Fibroblast of skin of abdomen (primary cell): ENCODE measurements around the gene GPR42.
"Not testable (repeated sequence)": the region's sequence is repeated elsewhere in the genome, so short reads cannot be mapped to it uniquely, and the experiment has no call there.

Source experiments
- DNase-seq: peaks from one replicate; pipeline ENCODE4 v3.0.0-alpha.2; 2013

GPR42 gene

DNA sequence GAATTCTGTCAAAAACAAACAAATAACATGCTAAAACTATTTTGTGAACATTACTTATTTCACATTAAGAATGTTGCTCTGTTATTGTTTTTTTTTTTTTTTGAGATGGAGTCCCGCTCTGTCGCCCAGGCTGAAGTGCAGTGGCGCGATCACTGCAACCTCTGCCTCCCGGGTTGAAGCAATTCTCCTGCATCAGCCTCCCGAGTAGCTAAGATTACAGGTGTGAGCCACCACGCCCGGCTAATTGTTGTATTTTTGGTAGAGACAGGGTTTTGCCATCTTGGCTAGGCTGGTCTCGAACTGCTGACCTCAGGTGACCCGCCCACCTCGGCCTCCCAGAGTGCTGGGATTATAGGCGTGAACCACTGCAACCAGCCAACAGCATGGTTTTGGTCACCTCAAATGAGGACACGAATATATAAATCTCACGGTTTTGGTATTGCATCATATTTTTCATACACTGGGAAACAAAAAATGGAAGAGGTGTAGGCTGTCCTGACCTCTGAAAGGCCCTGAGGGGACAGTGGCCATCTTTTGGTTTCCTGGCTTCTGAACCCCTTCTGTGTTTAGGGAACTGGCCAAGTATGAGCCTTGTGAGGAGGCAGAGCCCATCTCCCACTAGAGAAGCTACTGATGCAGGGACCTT lies 25.5 kb downstream of the GPR42 start:
- no peak for DNase-seq

DNA sequence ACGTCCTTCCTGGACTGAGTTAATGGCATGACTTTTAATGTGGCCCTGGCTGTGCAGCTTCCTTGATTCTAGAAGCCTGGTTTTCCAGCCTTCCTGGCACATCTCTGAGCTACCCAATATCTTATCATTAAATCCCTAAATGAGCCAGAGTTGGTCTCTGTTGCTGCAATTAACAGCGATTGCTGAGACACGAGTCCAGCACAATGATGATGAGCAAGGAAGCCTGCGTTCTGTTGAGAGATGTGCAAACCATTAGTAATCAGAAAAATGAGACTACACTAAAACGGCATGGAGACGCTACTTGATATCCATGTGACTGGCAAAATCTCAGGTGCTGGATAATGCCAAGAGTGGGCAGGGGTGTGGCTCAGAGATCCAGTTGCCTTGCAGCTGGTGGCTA lies 26.2 kb downstream of the GPR42 start:
- DNase-seq: no peak

DNA sequence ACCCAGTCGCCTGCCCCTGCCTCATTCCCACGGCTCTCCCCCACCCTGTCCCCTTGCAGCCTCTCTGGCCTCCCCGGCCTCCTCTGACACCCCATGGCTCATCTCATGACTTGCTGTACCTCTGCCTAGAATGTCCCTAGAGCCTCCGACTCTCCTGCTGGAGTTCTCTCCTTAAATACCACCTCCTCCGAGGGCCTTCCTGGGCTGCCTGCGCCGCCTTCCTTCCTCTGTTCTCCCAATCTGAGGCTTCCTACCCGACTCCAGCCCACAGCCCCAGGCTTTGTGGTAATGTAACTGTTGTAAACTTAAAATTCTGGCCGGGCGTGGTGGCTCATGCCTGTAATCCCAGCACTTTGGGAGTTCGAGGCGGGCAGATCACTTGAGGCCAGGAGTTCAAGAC lies 27.7 kb downstream of the GPR42 start:
- no peak for DNase-seq

GRCh38 chr19:35399231-35399630 lies 28.4 kb downstream of the GPR42 start:
- no peak for DNase-seq

DNA sequence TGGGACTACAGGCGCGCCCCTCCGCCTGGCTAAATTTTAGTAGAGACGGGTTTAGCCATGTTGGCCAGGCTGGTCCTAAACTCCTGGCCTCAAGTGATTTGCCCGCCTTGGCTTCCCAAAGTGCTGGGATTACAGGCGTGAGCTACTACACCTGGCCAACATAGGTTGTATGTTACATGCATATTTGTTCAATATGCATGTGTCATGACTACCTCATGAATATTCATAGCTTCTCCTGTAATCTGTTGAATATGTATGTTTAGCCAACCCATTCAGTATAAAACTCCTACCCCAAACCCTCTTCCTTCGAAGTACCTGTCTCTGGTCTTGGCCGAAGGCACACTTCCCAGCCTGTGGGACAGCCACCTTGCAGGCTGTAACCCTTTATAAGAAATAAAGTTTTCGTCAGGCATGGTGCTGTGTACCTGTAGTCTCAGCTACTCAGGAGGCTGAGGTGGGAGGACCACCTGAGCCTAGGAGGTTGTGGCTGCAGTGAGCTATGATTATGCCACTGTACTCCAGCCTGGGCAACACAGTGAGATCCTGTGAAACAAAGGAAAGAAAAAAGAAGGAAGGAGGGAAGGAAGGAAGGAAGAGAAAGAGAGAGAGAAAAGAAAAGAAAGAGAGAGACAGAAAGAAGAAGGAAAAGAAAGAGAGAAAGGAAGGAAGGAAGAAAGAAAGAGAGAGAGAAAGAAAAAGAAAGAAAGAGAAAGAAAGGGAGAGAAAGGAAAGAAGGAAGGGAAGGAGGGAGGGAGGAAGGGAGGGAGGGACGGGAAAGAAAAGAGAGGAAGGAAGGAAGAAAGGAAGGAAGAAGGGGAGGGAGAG lies 29.3 kb downstream of the GPR42 start:
- no peak for DNase-seq

DNA sequence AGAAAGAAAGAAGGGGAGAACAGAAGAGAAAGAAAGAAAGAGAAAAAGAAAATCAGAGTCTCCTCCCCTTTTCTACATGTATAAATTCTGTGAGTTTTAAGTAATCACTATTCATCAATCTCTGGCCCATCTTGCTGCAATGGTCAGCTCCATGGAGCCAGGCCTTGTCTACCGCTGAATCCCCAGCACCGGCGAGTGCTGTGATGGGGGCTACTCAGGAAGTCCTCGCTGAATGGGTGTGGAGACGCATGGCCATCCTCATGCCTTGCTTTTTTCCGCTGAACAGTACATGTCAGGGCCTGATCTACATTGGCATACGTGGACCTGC lies 29.9 kb downstream of the GPR42 start:
- DNase-seq: no peak

- not testable (repeated sequence) for DNase-seq
Measured at GRCh38 chr19:35401416-35401815, 30.5 kb downstream of the GPR42 start.

- DNase-seq: no peak
Measured at GRCh38 chr19:35403116-35403760, 32.4 kb downstream of the GPR42 start.

DNA sequence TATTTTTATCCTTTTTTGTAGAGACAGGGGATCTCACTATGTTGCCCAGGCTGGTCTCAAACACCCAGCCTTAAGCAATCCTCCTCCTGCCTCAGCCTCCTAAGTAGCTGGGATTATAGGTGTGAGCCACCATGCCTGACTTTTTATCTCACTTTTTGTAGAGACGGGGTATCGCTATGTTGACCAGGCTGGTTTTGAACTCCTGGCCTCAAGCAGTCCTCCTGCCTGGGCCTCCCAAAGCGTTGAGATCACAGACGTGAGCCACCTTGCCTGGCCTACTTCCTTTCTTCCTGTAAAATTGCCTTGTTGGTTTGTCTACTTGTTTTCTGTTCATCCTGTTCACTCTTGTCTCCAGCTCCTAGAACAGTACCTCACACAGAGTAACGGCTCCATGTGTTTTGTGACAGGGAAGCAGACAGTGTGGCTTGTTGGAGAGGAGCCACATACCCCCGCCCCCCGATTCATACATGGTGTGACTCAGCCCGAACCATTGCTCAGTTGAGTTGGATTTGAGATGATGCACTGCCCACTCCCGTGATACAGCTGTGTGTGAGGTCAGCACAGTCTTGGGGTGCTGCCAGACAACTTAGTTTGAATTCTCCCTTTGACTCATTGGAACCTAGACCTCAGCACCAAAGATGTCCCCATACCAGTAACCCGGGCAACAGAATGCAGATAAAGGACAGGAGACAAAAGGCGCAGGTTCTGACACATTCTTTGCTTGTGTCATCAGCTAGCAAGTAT lies 34.2 kb downstream of the GPR42 start:
- DNase-seq: peak; percentile 90

DNA sequence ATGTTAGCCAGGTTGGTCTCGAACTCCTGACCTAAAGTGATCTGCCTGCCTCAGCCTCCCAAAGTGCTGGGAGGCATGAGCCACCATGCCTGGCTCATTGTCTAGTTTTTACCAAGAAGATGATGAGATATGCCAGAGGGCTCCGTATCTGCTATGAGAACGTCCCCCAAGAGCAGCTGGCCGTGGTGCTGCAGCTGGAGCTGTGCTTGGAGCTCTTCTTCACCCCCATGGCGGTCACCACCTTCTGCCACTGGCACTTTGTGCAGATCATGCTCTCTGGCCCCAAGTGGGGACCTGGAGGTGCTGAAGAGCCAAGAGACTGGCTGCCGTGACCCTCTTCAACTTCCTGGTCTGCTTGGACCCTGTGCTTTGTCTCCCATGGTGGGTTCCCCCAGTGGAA lies 36.8 kb downstream of the GPR42 start:
- DNase-seq: no peak

DNA sequence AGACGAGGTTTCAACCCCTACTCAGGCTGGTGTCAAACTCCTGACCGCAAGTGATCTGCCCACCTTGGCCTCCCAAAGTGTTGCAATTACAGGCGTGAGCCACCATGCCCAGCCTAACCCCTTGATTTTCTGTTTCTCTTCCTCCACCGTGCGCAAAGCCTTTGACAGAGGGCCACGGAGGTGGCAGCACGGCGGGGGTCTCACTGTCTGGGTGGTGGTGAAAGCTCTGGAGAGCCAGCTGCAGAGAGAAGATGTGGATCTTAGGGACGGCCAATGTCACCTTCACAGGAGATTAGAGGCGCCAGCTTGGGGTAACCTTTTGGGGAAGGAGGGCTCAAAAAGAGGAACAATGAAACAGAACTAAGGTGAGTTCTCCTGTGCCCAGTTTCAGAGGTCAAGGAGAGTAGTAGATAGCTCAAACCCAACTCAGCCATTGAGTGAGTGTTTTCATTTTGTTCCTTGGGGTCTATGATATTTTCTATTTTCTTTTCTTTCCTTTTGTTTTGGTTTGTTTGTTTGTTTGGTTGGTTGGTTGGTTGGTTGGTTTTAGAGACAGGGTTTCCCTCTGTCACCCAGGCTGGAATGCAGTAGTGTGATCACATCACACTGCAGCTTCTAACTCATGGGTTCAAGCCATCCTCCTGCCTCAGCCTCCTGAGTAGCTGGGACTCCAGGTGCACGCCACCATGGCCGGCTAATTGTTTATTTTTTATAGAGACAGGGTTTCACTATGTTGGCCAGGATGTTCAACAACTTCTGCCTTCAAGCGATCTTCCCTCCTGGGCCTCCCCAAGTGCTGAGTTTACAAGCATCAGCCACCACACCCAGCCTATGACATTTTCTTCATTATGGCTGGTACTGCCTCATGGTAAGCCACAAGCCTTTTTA lies 37.7 kb downstream of the GPR42 start:
- DNase-seq: no peak

DNA sequence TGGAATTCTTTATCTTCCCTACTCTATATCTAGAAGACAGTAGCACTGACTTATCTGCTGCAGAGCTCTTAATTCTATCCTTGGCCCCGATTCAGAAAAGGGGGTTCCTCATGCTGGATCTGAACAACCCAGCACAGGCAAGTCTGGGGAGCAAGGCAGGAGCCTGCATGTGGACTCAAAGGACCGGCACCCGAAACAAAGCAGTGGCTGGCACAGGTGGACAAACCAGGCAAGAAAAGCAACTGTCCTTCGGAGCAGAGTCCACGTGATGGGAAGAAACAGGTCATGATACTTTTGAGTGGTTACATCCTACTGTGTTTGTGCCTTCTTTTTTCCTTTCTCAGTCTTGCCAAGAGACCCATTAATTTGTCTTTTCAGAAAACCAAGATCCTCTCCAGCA lies 38.3 kb downstream of the GPR42 start:
- DNase-seq: no peak

DNA sequence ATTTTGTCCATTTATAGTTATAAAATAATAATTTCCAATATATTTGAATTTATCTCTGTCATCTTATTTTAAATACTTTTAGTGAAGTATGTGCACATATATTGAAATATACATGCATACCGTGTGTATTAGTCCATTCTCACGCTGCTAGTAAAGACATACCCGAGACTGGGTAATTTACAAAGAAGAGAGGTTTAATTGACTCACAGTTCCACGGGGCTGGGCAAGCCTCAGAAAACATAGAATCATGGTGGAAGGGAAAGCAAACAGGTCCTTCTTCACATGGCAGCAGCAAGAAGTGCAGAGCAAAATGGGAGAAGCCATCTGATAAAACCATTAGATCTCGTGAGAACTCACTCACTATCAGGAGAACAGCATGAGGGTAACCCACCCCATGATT lies 39.6 kb downstream of the GPR42 start:
- no peak for DNase-seq

DNA sequence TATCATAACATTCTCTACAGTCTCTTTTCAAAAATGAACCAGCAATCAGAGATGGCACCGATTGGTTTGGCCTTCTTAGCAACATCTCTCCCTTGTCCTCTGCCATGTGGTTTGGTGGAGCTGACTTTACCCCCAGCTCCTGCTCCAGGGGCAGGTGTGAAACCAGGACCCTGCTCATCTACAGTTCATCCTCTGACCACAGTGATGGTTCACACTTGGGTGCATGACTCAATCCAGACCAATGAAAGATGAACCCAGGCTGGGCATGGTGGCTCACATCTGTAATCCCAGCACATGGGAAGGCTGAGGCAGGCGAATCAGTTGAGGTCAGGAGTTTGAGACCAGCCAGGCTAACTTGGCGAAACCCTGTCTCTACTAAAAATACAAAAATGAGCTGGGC lies 43.6 kb downstream of the GPR42 start:
- DNase-seq: no peak

- DNase-seq: no peak
Measured at GRCh38 chr19:35416331-35416730, 45.5 kb downstream of the GPR42 start.

GRCh38 chr19:35417278-35417677 lies 46.4 kb downstream of the GPR42 start:
- DNase-seq: no peak

- no peak for DNase-seq
Measured at GRCh38 chr19:35417713-35418534, 47.1 kb downstream of the GPR42 start.

DNA sequence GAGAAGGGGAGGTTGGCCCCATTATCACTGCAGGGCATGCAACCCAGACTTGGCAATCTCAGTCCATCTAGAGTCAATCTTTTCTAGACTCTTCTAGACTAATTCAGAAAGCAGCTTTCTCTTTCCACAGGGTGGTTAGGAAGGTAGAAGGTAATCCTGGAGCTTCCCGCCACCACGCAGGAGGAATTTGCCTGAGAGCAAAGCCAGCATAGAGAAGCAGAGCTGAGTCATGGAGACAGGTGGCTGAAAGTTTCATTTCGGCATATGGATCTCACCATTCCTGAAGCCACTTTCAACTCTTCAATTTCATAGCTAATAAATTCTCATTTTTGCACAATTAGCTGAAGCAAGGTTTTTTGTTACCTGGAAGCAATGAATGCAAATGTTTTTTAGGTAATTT lies 48.2 kb downstream of the GPR42 start:
- no peak for DNase-seq

DNA sequence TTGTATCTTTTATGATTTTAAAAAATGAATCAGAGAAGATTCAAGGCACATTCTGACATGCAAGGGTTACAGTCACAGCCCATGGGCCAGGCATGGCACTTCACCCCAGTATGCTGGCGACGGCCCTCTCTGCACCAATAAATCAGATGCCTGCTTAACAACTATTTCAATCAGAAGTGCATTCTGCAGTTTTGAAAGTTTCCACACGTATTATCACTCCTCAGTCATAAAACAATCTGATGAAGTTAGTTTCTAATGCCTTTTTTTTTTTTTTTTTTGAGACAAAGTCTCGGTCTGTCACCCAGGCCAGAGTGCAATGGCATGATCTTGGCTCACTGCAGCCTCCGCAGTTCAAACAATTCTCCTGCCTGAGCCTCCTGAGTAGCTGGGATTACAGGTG lies 48.9 kb downstream of the GPR42 start:
- DNase-seq: no peak

DNA sequence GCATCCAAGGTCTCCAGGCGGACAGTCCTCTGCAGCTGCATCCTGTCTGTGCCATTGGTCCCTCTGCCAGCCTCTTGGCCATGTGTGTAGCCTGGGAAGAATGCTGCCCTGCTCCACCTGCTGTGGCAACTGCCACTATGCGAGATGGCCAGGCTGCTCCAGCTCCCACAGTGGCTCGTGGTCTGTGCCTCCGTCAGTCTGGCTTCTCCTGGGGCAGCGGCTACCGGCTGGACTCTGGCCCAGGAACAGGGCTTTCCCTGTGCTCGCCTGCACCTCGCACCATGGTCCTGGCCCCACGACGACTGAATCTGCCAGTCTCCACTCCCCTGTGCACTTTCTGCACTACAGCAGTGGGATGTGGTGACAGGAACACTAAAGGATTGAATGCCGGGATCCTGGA lies 50.5 kb downstream of the GPR42 start:
- no peak for DNase-seq
